Measurements from ENCODE around the gene SEMG1. TPM values are rescaled to one million over a fixed set of nuclear protein-coding genes. Genes with fewer than 3 reads are reported as not detected.

The SEMG1 gene
- total and polyA plus RNA-seq, 2 of the 8 experiments (the other 6 are each of a cell fraction or from before 2014, with no cell fraction given) = 3.0 to 5.8 TPM

DNA sequence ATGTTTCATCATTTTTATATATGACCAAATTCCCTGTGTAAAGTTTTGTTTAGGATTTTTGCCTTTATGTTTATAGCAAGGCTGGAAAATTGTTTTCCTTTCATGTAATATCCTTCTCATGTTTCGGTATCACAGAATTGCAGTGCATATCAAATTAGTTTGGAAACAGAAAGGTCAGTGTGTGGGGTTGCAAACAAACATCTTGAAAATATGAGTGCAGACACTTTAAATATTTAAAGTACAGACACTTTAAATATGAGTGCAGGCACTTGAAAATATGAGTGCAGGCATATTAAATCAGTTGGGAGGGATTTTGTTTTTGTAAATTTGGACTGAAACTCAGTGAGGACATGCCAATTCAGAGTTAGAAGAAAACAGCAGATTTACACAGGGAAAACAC lies 41.0 kb downstream of the SEMG1 start:
- no peak overlapping the region for H3K4ac ChIP-seq (replicated peaks; ENCODE audit: insufficient read length, low read depth, low read length)
- H3K4me2 ChIP-seq (ENCODE audit: insufficient read depth in 1 of 2, low read depth in 2 of 2, low read length in 2 of 2) = no peak overlapping the region
- H3K56ac ChIP-seq (replicated peaks; ENCODE audit: insufficient read length, low read depth, low read length) = no peak overlapping the region
- POLR2A ChIA-PET (ENCODE audit: partially characterized antibody) = no interaction called here
- FAIRE-seq = no peak
- H3K18ac ChIP-seq (ENCODE audit: extremely low read depth, low read length) = no peak overlapping the region
- peaks cover 0 to 2% (median 0%) of the 10 kb centered on the region in 4 experiments; a peak in 3 of 7 replicates for H3K27me3 ChIP-seq (replicated peaks in 1 of 4; ENCODE audit: control insufficient read depth in 3 of 4, extremely low read depth in 1 of 4, insufficient read depth in 3 of 4, low read length in 3 of 4)
- H2AK5ac ChIP-seq (ENCODE audit: low read depth, low read length) = no peak overlapping the region
- no peak overlapping the region for H4K5ac ChIP-seq (ENCODE audit: insufficient read length, low read depth, low read length)
- H2BK20ac ChIP-seq (ENCODE audit: low read length) = no peak overlapping the region
- H3K4me1 ChIP-seq (replicated peaks in 1 of 4; ENCODE audit: control insufficient read depth in 3 of 4, insufficient read depth in 4 of 4, low read length in 3 of 4) = no peaks in the 10 kb centered on the region
- no peaks in the 10 kb centered on the region for H3K79me2 ChIP-seq (ENCODE audit: control insufficient read depth in 1 of 2, insufficient read depth in 2 of 2, low read length in 2 of 2)
- H3K4me3 ChIP-seq (ENCODE audit: extremely low read depth in 1 of 4, insufficient read depth in 2 of 4, low read depth in 3 of 4, low read length in 4 of 4) = no peak overlapping the region
- H2BK120ac ChIP-seq (replicated peaks; ENCODE audit: low read depth, low read length) = no peak overlapping the region
- H4K8ac ChIP-seq (ENCODE audit: extremely low read depth, insufficient read depth, low read length) = no peak overlapping the region
- no peaks in the 10 kb centered on the region for H3K79me1 ChIP-seq (ENCODE audit: low read depth, low read length)
- no peak overlapping the region for H2BK15ac ChIP-seq (ENCODE audit: low read length)
- H2BK12ac ChIP-seq (ENCODE audit: low read depth, low read length) = no peak overlapping the region
- no peak overlapping the region for H2AFZ ChIP-seq (ENCODE audit: low read length)
- WGBS, 2 experiments (ENCODE audit: extremely low coverage in 1 of 2, insufficient coverage in 1 of 2, insufficient read length in 1 of 2, insufficient replicate concordance in 2 of 2, low coverage in 1 of 2, low lambda C conversion rate in 2 of 2, missing lambda C conversion rate in 1 of 2) = 85% methylated on average over 1 of the region's 1 CpG; no CpG with 5 or more reads in 1 of the 2 experiments
- no peak overlapping the region for H3K14ac ChIP-seq (ENCODE audit: insufficient read length)
- H3K36me3 ChIP-seq (ENCODE audit: control insufficient read depth in 2 of 4, insufficient read depth in 4 of 4, low read length in 3 of 4) = no peaks in the 10 kb centered on the region
- no peak overlapping the region for H4K91ac ChIP-seq (replicated peaks; ENCODE audit: insufficient read length, low read length)
- H3K9me3 ChIP-seq (ENCODE audit: insufficient read depth in 2 of 2, low read depth in 1 of 2, low read length in 1 of 2) = no peaks in the 10 kb centered on the region
- H3K9ac ChIP-seq (replicated peaks in 1 of 4; ENCODE audit: extremely low read depth in 1 of 4, low read depth in 3 of 4, low read length in 3 of 4) = no peak overlapping the region
- H4K20me1 ChIP-seq (replicated peaks in 1 of 2; ENCODE audit: control insufficient read depth in 1 of 2, insufficient read depth in 2 of 2, low read length in 2 of 2) = no peaks in the 10 kb centered on the region
- CTCF ChIA-PET (ENCODE audit: partially characterized antibody) = no interaction called here
- no peaks in the 10 kb centered on the region for H3K23me2 ChIP-seq (ENCODE audit: low read depth, low read length)
- H3K27ac ChIP-seq (ENCODE audit: low read depth, low read length) = no peak overlapping the region
- H3K23ac ChIP-seq (ENCODE audit: insufficient read length) = no peak overlapping the region
- no peak overlapping the region for H2BK5ac ChIP-seq (ENCODE audit: low read depth, low read length)
- no peak for DNase-seq (ENCODE audit: low read depth in 1 of 2, low spot score in 2 of 2)
- TF ChIP-seq POLR2AphosphoS5 (IDR thresholded peaks at IDR 0.05; ENCODE audit: low read depth, low read length) (no peak), SP2 (IDR thresholded peaks at IDR 0.05; ENCODE audit: low read length) (no peak), CBX8 (IDR thresholded peaks at IDR 0.05; ENCODE audit: borderline replicate concordance, low read depth, low read length) (no peak)

Measured in H1 (cell line).